Sigmoid colon (tissue), 4 donors: ENCODE data around the gene KLHL5.

Experiments used
- EP300 ChIP-seq, 4 donors: sonication (generic); formaldehyde crosslinking; IDR thresholded peaks; one replicate each; pipeline ENCODE4 v1.6.1; 2017; ENCODE audit warnings: antibody characterized with exemption in 4 of 4
- POLR2A ChIP-seq, 2 donors: fragments of 450-650 bp; IDR thresholded peaks; one replicate each; pipeline ENCODE4 v1.6.1; 2016; ENCODE audit warnings: antibody characterized with exemption in 2 of 2, mild to moderate bottlenecking in 2 of 2, moderate library complexity in 2 of 2

GRCh38 chr4:39063430-39063829 lies 1.4 kb downstream of the KLHL5 start:
- no peak for TF ChIP-seq POLR2A (IDR thresholded peaks at IDR 0.05)
- TF ChIP-seq EP300 (IDR thresholded peaks at IDR 0.05) = no peak
